Stimulated activated CD8-positive, alpha-beta memory T cell treated with anti-CD3 and anti-CD28 coated beads, Interleukin-7, amount 100 ng/mL, for 1 hour (primary cell): ENCODE results near the gene LSM12.
A peak's percentile ranks its signal among the peaks of the same experiment; 100 is the strongest.
"Not testable (repeated sequence)": the region's sequence is repeated elsewhere in the genome, so short reads cannot be mapped to it uniquely, and the experiment has no call there.

Source experiments
- DNase-seq, 2 donors: peaks; one replicate each; pipeline ENCODE4 v3.0.0-alpha.2; 2020; ENCODE audit warnings: low read depth in 2 of 2

Gene LSM12

GRCh38 chr17:44066204-44066930, at the start of gene LSM12:
LSM12 (minus strand) TSS chr17:44066671; CDS start chr17:44066587, 84 bp downstream.
- peak; percentile 83 for DNase-seq

- no peak for DNase-seq
Observed at GRCh38 chr17:44115585-44116415, 49.3 kb upstream of the LSM12 start.

GRCh38 chr17:44113868-44114840, 47.7 kb upstream of the LSM12 start:
- no peak for DNase-seq

GRCh38 chr17:44113382-44113781, 46.9 kb upstream of the LSM12 start:
- no peak for DNase-seq

GRCh38 chr17:44112284-44113280, 46.1 kb upstream of the LSM12 start:
- DNase-seq: no peak

- DNase-seq: no peak
Observed at GRCh38 chr17:44111777-44112176, 45.3 kb upstream of the LSM12 start.

- peak in 1 of 2 donors; percentile 17 for DNase-seq
Observed at GRCh38 chr17:44110823-44111633, 44.6 kb upstream of the LSM12 start.

- no peak for DNase-seq
Observed at GRCh38 chr17:44110011-44110686, 43.7 kb upstream of the LSM12 start.

GRCh38 chr17:44109312-44109630, 42.8 kb upstream of the LSM12 start:
- no peak for DNase-seq

GRCh38 chr17:44108440-44109311, 42.2 kb upstream of the LSM12 start:
- DNase-seq: no peak

GRCh38 chr17:44106801-44107200, 40.3 kb upstream of the LSM12 start:
- no peak for DNase-seq

GRCh38 chr17:44105941-44106340, 39.5 kb upstream of the LSM12 start:
- DNase-seq: no peak

GRCh38 chr17:44105483-44105882, 39.0 kb upstream of the LSM12 start:
- DNase-seq: no peak

GRCh38 chr17:44102849-44103622, 36.6 kb upstream of the LSM12 start:
- DNase-seq: no peak

GRCh38 chr17:44101858-44102257, 35.4 kb upstream of the LSM12 start:
- not testable (repeated sequence) for DNase-seq

GRCh38 chr17:44097110-44097958, 30.9 kb upstream of the LSM12 start:
- no peak for DNase-seq
